Adipocyte (in vitro differentiated cells): ENCODE results near the gene MAPRE3.

Experiments used
- DNase-seq: peaks from one replicate; pipeline ENCODE4 v3.0.0-alpha.2; 2015; ENCODE audit warnings: low read depth
- H3K27me3 ChIP-seq: replicated peaks from 2 replicates; pipeline ENCODE4 v1.7.0; 2013; ENCODE audit warnings: mild to moderate bottlenecking, low read length, moderate library complexity; ENCODE audit not compliant: control insufficient read depth, insufficient read depth
- H3K36me3 ChIP-seq: 2 replicates; pipeline ENCODE4 v1.7.0; 2013; ENCODE audit warnings: low read length, mild to moderate bottlenecking, moderate library complexity; ENCODE audit not compliant: control insufficient read depth, insufficient read depth, severe bottlenecking
- H3K4me1 ChIP-seq: 2 replicates; pipeline ENCODE4 v1.7.0; 2013; ENCODE audit warnings: mild to moderate bottlenecking, low read length, moderate library complexity; ENCODE audit not compliant: control insufficient read depth, insufficient read depth
- H3K4me3 ChIP-seq: 2 replicates; pipeline ENCODE4 v1.7.0; 2013; ENCODE audit warnings: mild to moderate bottlenecking, low read length, moderate library complexity
- H3K9ac ChIP-seq: 2 replicates; pipeline ENCODE4 v1.7.0; 2013; ENCODE audit warnings: mild to moderate bottlenecking, low read length, moderate library complexity
- H3K9me3 ChIP-seq: 2 replicates; pipeline ENCODE4 v1.7.0; 2013; ENCODE audit warnings: mild to moderate bottlenecking, low read length, moderate library complexity; ENCODE audit not compliant: control insufficient read depth

Gene MAPRE3

GRCh38 chr2:27019459-27019858 lies 49.0 kb downstream of the MAPRE3 start:
- peak overlapping the region; percentile 79 for H3K9ac ChIP-seq
- peaks cover 25% of the 10 kb centered on the region for H3K36me3 ChIP-seq
- no peak for DNase-seq

GRCh38 chr2:27019931-27020855 lies 49.8 kb downstream of the MAPRE3 start:
- Histone ChIP-seq H3K4me1 (peaks cover 65% of the 10 kb centered on the region), H3K9me3 (no peaks in the 10 kb centered on the region), H3K9ac (peak overlapping the region; percentile 79), H3K4me3 (peak overlapping the region; percentile 36), H3K36me3 (peaks cover 32% of the 10 kb centered on the region), H3K27me3 (no peaks in the 10 kb centered on the region)
- DNase-seq, result no peak

More at GRCh38 chr2:27019459-27019858, 49.0 kb downstream of the MAPRE3 start:
- no peaks in the 10 kb centered on the region for H3K27me3 ChIP-seq
- H3K9me3 ChIP-seq, result no peaks in the 10 kb centered on the region
- H3K4me1 ChIP-seq, result peaks cover 70% of the 10 kb centered on the region
- H3K4me3 ChIP-seq, result peak overlapping the region; percentile 1

DNA sequence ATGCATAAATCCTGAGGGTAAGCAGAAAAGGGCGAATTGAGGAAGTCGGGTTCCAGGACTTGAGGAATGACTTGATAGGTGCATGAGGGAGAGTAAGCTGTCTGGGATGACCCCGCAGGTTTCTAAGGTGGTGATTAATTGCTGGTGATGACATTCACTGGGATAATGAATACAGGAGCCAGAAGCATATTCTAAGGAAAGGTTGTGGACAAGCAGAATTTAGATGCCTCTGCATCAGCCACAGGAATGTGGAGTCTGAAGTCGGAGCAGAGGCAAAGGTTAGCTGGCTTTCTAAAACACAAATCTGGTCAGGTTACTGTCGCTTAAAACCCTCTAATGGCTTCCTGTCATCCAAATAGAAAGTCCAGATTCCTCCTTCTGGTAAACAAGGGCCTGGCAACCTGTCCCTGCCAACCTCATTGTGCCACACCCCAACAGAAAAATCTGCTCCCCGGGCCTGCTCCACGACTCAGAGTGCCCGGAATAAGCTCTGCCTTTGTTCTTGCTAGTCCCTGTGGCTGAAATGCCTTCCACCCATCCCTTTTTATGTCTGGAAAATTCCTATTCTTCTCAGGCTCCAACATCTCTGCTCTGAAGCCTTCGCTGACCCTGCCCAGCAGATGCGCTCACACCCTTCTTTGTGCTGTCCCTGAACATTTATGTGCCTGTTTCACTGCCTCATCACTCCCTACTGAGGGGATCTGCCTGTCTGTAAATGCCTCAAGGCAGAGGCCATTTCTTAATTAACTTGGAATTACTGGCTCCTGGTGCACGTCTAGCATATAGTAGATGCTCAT lies 51.0 kb downstream of the MAPRE3 start:
- peak overlapping the region; percentile 58 for H3K9ac ChIP-seq
- no peaks in the 10 kb centered on the region for H3K9me3 ChIP-seq
- H3K4me1 ChIP-seq, result peaks cover 54% of the 10 kb centered on the region
- no peaks in the 10 kb centered on the region for H3K27me3 ChIP-seq
- DNase-seq, result no peak
- no peak overlapping the region for H3K4me3 ChIP-seq
- peaks cover 43% of the 10 kb centered on the region for H3K36me3 ChIP-seq

DNA sequence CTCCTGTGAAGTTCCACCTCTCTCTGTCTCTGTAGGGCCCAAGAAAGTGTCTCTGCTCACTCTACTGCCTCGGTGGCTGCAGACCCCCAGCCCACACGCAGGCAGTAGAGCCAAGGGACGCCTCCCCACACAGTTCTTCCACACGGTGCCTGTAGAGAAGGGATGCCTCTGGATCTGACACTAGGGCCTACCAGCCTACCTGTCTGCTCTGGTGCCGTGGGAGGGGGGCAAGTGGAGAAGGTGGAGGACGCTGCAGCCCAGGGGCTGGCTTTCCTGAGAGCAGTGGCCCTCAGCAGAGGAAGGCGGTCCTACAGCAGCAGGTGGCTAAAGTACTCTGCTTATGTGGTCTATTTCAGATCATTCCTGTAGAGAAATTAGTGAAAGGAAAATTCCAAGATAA lies 53.3 kb downstream of the MAPRE3 start:
- Histone ChIP-seq H3K9me3 (no peaks in the 10 kb centered on the region), H3K27me3 (no peaks in the 10 kb centered on the region), H3K36me3 (peaks cover 51% of the 10 kb centered on the region), H3K4me1 (peaks cover 32% of the 10 kb centered on the region), H3K9ac (no peak overlapping the region), H3K4me3 (no peak overlapping the region)
- no peak for DNase-seq

DNA sequence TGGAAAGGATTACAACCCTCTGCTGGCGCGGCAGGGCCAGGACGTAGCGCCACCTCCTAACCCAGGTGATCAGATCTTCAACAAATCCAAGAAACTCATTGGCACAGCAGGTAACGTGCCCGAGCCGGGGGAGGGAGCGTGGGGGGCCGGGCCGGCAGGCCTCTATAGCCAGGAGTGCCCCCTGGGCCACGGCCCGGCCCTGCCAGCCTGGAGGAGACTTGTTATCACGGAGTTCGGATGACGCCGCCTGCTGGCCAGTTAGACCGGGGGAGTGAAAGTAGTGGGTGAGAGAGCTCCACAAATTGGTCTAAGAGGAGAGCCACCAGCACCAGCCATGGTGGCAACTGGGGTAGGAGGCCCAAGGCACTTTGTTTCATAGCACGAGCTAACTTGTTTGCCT lies 53.8 kb downstream of the MAPRE3 start:
- Histone ChIP-seq H3K4me1 (peaks cover 32% of the 10 kb centered on the region), H3K27me3 (no peaks in the 10 kb centered on the region), H3K9me3 (no peaks in the 10 kb centered on the region), H3K36me3 (peaks cover 53% of the 10 kb centered on the region), H3K9ac (no peak overlapping the region), H3K4me3 (no peak overlapping the region)
- DNase-seq, result no peak

GRCh38 chr2:27024812-27025211 lies 54.4 kb downstream of the MAPRE3 start:
- peaks cover 53% of the 10 kb centered on the region for H3K36me3 ChIP-seq

DNA sequence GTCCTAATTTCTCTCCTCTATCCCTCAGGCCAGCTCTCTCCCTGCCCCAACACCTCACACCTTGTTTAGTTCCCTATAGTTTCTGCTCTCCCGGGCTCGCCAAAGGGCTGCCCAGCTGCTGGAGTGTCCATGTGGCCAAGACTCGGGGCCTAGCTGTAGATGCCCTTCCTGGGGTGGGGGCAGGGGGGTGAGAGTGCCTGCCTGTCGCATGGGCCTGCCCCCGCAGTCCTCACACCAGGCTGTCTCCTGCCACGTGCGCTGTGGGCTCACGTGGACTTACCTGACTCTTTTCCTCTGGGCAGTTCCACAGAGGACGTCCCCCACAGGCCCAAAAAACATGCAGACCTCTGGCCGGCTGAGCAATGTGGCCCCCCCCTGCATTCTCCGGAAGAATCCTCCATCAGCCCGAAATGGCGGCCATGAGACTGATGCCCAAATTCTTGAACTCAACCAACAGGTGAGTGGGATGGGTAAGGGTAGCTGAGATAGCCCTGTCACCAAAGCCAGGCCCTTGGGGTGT lies 54.9 kb downstream of the MAPRE3 start:
- no peak overlapping the region for H3K4me3 ChIP-seq
- H3K9me3 ChIP-seq, result no peaks in the 10 kb centered on the region
- no peak for DNase-seq
- no peaks in the 10 kb centered on the region for H3K27me3 ChIP-seq
- H3K9ac ChIP-seq, result no peak overlapping the region
- H3K4me1 ChIP-seq, result peaks cover 25% of the 10 kb centered on the region
- H3K36me3 ChIP-seq, result peaks cover 53% of the 10 kb centered on the region

More at GRCh38 chr2:27024812-27025211, 54.4 kb downstream of the MAPRE3 start:
- no peak for DNase-seq
- Histone ChIP-seq H3K9me3 (no peaks in the 10 kb centered on the region), H3K9ac (no peak overlapping the region), H3K27me3 (no peaks in the 10 kb centered on the region), H3K4me3 (no peak overlapping the region), H3K4me1 (peaks cover 26% of the 10 kb centered on the region)

DNA sequence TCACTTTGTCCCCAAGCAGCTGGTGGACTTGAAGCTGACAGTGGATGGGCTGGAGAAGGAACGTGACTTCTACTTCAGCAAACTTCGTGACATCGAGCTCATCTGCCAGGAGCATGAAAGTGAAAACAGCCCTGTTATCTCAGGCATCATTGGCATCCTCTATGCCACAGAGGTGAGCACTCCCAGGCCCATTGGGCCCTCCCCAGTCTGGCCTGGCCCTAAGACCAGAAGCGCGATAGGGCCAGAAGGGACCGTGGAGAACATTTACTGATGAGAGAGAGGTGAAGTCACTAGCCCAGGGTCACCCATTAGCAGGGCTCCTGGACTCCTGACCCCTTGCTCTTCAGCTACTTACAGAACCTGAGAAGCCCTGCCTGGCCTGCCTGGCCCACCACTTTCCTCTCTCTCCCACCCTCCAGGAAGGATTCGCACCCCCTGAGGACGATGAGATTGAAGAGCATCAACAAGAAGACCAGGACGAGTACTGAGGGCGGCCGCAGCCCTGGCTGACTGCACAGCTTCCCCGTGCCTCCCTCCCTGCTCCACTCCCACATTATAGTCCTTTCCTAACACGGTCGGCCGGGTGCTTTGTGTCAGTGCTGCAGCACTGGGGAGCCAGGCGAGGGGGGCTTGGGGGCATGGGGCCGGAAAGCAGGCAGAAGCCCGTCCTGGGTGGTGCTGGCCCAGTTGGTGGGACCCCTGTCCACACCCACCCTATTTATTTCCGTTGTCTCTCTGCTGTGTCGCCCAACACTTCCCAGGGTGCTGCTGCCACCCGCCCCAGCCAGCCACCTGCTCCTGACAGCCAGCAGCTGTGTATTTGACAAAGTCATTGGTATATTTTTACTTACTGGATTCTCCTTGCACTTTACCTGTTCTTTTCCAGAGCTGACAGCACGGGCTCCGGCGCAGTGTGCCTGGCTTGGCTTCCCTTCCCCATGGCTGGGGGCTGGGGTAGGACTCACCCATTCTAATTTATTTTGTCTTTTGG lies 55.7 kb downstream of the MAPRE3 start:
- no peak for DNase-seq
- Histone ChIP-seq H3K4me1 (peaks cover 19% of the 10 kb centered on the region), H3K9me3 (no peaks in the 10 kb centered on the region), H3K36me3 (peaks cover 55% of the 10 kb centered on the region), H3K4me3 (no peak overlapping the region), H3K27me3 (no peaks in the 10 kb centered on the region), H3K9ac (no peak overlapping the region)

GRCh38 chr2:27027211-27027651 lies 56.8 kb downstream of the MAPRE3 start:
- H3K4me3 ChIP-seq, result no peak overlapping the region
- no peak overlapping the region for H3K9ac ChIP-seq
- H3K27me3 ChIP-seq, result no peaks in the 10 kb centered on the region
- peaks cover 15% of the 10 kb centered on the region for H3K4me1 ChIP-seq
- H3K9me3 ChIP-seq, result no peaks in the 10 kb centered on the region
- no peak for DNase-seq
- H3K36me3 ChIP-seq, result peaks cover 52% of the 10 kb centered on the region

DNA sequence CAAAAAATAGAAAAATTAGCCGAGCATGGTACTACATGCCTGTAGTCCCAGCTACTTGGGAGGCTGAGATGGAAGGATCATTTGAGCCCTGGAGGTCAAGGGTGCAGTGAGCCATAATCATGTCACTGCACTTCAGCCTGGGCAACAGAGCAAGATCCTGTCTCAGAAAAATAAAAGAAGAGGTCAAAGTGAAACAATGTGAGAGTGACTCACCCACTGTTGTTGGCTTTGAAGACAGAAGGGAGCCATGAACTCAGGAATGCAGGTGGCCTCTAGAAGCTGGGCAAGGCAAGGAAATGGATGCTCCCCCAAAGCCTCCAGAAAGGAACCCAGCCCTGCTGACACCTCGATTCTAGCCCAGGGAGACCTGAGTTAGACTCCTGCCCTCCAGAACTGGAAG lies 58.6 kb downstream of the MAPRE3 start:
- no peaks in the 10 kb centered on the region for H3K27me3 ChIP-seq
- H3K4me3 ChIP-seq, result no peak overlapping the region
- no peak for DNase-seq
- H3K9ac ChIP-seq, result no peak overlapping the region
- H3K4me1 ChIP-seq, result peaks cover 18% of the 10 kb centered on the region
- no peaks in the 10 kb centered on the region for H3K9me3 ChIP-seq
- H3K36me3 ChIP-seq, result peaks cover 34% of the 10 kb centered on the region
